Glutamatergic neuron (in vitro differentiated cells): Measurements from ENCODE around the gene NTHL1. TPM values are rescaled to one million over a fixed set of nuclear protein-coding genes. Genes with fewer than 3 reads are reported as not detected.

Source experiments
- DNase-seq: peaks from one replicate; pipeline ENCODE4 v3.0.0; 2022
- H3K27ac Mint-ChIP-seq: one replicate; pipeline ENCODE4 v1.8.0; 2020; ENCODE audit warnings: mild to moderate bottlenecking, mixed read lengths, inconsistent platforms; ENCODE audit not compliant: unreplicated experiment
- H3K27me3 Mint-ChIP-seq: one replicate; pipeline ENCODE4 v1.8.0; 2020; ENCODE audit warnings: mild to moderate bottlenecking, moderate library complexity, mixed read lengths, inconsistent platforms; ENCODE audit not compliant: unreplicated experiment
- H3K36me3 Mint-ChIP-seq: one replicate; pipeline ENCODE4 v1.8.0; 2020; ENCODE audit warnings: mild to moderate bottlenecking, mixed read lengths, inconsistent platforms; ENCODE audit not compliant: unreplicated experiment
- H3K4me1 Mint-ChIP-seq: one replicate; pipeline ENCODE4 v1.8.0; 2020; ENCODE audit warnings: mild to moderate bottlenecking, low read depth, mixed read lengths, inconsistent platforms; ENCODE audit not compliant: unreplicated experiment
- H3K4me3 Mint-ChIP-seq: one replicate; pipeline ENCODE4 v1.8.0; 2020; ENCODE audit warnings: mild to moderate bottlenecking, mixed read lengths, inconsistent platforms; ENCODE audit not compliant: unreplicated experiment
- H3K9me3 Mint-ChIP-seq: one replicate; pipeline ENCODE4 v1.8.0; 2020; ENCODE audit warnings: mild to moderate bottlenecking, moderate library complexity, mixed read lengths, inconsistent platforms; ENCODE audit not compliant: unreplicated experiment
- CTCF ChIP-seq: fragments of 200-600 bp; sonication (generic); IDR thresholded peaks from one replicate; pipeline ENCODE4 v1.5.0; 2021; ENCODE audit not compliant: partially characterized antibody, unreplicated experiment
- total RNA-seq: library from RNA; stranded (reverse); fragmentation: NEBNext Ultra II Directional; extraction: Animal tissue kit (Norgen Biotek cat#: 25700); gene quantifications from one replicate; pipeline ENCODE4 v1.2.1, GENCODE V29; 2021; ENCODE audit not compliant: unreplicated experiment

The NTHL1 gene
- total RNA-seq, 1 donor from 2014 or later, result 194 TPM

GRCh38 chr16:2082171-2082982 is 34.7 kb upstream of the NTHL1 start:
- DNase-seq, result no peak
- H3K4me3 Mint-ChIP-seq, result peak overlapping the region; percentile 46
- peaks cover 6% of the 10 kb centered on the region for H3K4me1 Mint-ChIP-seq
- peaks cover 8% of the 10 kb centered on the region for H3K9me3 Mint-ChIP-seq
- TF ChIP-seq CTCF, result no peak
- no peak overlapping the region for H3K27ac Mint-ChIP-seq
- no peaks in the 10 kb centered on the region for H3K36me3 Mint-ChIP-seq
- peaks cover 8% of the 10 kb centered on the region for H3K27me3 Mint-ChIP-seq

- H3K36me3 Mint-ChIP-seq, result no peaks in the 10 kb centered on the region
Observed at GRCh38 chr16:2081201-2082084, 33.8 kb upstream of the NTHL1 start.

GRCh38 chr16:2079991-2080390 is 32.4 kb upstream of the NTHL1 start:
- Mint-ChIP-seq H3K36me3 (no peaks in the 10 kb centered on the region), H3K27me3 (peaks cover 6% of the 10 kb centered on the region), H3K4me3 (no peak overlapping the region), H3K27ac (no peak overlapping the region), H3K4me1 (peaks cover 6% of the 10 kb centered on the region), H3K9me3 (peaks cover 7% of the 10 kb centered on the region)
- no peak for TF ChIP-seq CTCF
- no peak for DNase-seq

More at GRCh38 chr16:2081201-2082084, 33.8 kb upstream of the NTHL1 start:
- DNase-seq, result no peak
- Mint-ChIP-seq H3K4me1 (peaks cover 6% of the 10 kb centered on the region), H3K9me3 (peaks cover 5% of the 10 kb centered on the region), H3K27ac (no peak overlapping the region), H3K4me3 (no peak overlapping the region), H3K27me3 (peaks cover 8% of the 10 kb centered on the region)
- TF ChIP-seq CTCF, result no peak

GRCh38 chr16:2079311-2079800 is 31.7 kb upstream of the NTHL1 start:
- H3K27ac Mint-ChIP-seq, result no peak overlapping the region
- no peak overlapping the region for H3K4me3 Mint-ChIP-seq
- peaks cover 6% of the 10 kb centered on the region for H3K4me1 Mint-ChIP-seq
- no peak for TF ChIP-seq CTCF
- H3K36me3 Mint-ChIP-seq, result no peaks in the 10 kb centered on the region
- H3K27me3 Mint-ChIP-seq, result peaks cover 3% of the 10 kb centered on the region
- no peak for DNase-seq
- peaks cover 7% of the 10 kb centered on the region for H3K9me3 Mint-ChIP-seq
